ENCODE results near the gene PRPS1L1.

The PRPS1L1 gene

DNA sequence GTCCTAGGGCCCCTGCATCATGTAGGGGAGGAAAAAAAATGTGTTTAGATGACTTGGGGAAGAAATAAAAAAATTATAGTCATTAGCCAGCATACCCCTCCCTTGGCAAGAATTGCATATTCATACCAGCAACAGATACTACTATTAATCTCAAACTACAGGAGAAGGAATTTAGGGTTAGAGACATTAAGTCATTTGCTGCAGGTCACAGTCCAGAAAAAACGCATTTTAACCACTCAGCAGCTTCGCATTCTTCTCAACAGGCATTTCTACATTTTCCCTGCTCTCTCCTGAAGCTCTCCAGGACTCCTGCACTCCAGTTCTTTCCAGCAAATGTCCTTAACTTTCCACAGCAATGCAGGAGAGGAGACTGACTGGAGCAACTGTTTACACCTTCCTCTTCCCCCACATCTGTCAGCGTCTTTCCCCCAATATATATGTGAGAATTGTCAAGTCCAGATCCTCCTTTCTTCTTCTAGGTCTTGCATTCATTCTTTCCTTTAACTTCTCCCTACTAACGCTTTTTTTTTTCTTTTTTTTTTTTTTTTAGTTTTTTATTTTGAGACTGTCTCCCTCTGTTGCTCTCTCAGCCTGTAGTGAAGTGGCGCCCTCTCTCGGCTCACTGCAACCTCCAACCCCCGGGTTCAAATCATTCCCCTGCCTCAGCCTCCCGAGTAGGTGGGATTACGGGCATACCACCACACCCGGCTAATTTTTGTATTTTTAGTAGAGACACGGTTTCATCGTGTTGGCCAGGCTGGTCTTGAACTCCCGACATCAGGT lies 35.6 kb downstream of the PRPS1L1 start:
- Histone ChIP-seq H3K36me3 (ENCODE audit: control insufficient read depth in 4 of 4, insufficient read depth in 4 of 4, low read length in 3 of 4) (no peaks in the 10 kb centered on the region), H3K4me3 (ENCODE audit: control insufficient read depth in 1 of 7, extremely low read depth in 1 of 7, insufficient read depth in 4 of 7, low read depth in 2 of 7, low read length in 6 of 7) (no peak overlapping the region), H3K4me1 (ENCODE audit: control extremely low read depth in 1 of 4, control insufficient read depth in 4 of 4, insufficient read depth in 4 of 4, low read length in 3 of 4) (no peaks in the 10 kb centered on the region), H3K9me3 (ENCODE audit: control extremely low read depth in 1 of 5, control insufficient read depth in 4 of 5, insufficient read depth in 2 of 5, low read depth in 1 of 5, low read length in 4 of 5) (no peaks in the 10 kb centered on the region), H3K27ac (ENCODE audit: insufficient read depth in 1 of 2, low read depth in 1 of 2, low read length in 2 of 2, poor library complexity in 1 of 2, severe bottlenecking in 2 of 2) (no peak overlapping the region), H3K27me3 (replicated peaks in 2 of 5; ENCODE audit: control insufficient read depth in 4 of 5, insufficient read depth in 5 of 5, low read length in 4 of 5) (no peaks in the 10 kb centered on the region)
- DNase-seq, result peak; percentile 6 to 25 (median 10)
- ChIA-PET CTCF (no interaction called here), POLR2A (no interaction called here)
- 51% methylated on average over 10 of the region's 13 CpGs for WGBS (ENCODE audit: insufficient coverage)

DNA sequence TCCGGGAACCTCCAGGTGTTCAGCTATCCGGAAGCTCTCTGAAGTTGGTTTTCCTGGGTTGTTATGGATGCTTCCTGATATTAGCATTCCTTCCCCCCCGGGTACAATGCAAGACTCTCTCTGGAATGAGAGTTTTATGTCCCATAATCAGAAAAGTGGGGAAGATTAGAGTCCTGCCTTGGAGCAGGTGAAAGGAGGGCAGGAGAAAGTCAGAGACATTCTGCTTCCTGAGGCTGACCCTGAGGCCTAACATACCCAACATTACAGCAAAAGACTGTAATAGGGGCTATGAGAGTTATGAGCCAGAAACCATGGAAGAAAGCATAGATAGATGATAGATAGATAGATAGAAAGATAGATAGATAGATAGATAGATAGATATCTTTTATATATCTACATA lies 36.9 kb downstream of the PRPS1L1 start:
- no peaks in the 10 kb centered on the region for H3K9me3 ChIP-seq (ENCODE audit: control extremely low read depth in 1 of 5, control insufficient read depth in 4 of 5, insufficient read depth in 2 of 5, low read depth in 1 of 5, low read length in 4 of 5)
- no peaks in the 10 kb centered on the region for H3K4me1 ChIP-seq (ENCODE audit: control extremely low read depth in 1 of 4, control insufficient read depth in 4 of 4, insufficient read depth in 4 of 4, low read length in 3 of 4)
- no peaks in the 10 kb centered on the region for H3K27me3 ChIP-seq (replicated peaks in 2 of 5; ENCODE audit: control insufficient read depth in 4 of 5, insufficient read depth in 5 of 5, low read length in 4 of 5)
- no peak overlapping the region for H3K4me3 ChIP-seq (ENCODE audit: control insufficient read depth in 1 of 7, extremely low read depth in 1 of 7, insufficient read depth in 4 of 7, low read depth in 2 of 7, low read length in 6 of 7)
- no peaks in the 10 kb centered on the region for H3K36me3 ChIP-seq (ENCODE audit: control insufficient read depth in 4 of 4, insufficient read depth in 4 of 4, low read length in 3 of 4)
- CTCF ChIA-PET, result interaction anchor here (1.3 kb wide), 1 partner anchor 221 kb away, joined by 3 read pairs; no protein-coding TSS in a partner anchor
- POLR2A ChIA-PET, result no interaction called here
- WGBS (ENCODE audit: insufficient coverage), result 88% methylated on average over 3 of the region's 3 CpGs
- DNase-seq, result no peak
- no peak overlapping the region for H3K27ac ChIP-seq (ENCODE audit: insufficient read depth in 1 of 2, low read depth in 1 of 2, low read length in 2 of 2, poor library complexity in 1 of 2, severe bottlenecking in 2 of 2)

DNA sequence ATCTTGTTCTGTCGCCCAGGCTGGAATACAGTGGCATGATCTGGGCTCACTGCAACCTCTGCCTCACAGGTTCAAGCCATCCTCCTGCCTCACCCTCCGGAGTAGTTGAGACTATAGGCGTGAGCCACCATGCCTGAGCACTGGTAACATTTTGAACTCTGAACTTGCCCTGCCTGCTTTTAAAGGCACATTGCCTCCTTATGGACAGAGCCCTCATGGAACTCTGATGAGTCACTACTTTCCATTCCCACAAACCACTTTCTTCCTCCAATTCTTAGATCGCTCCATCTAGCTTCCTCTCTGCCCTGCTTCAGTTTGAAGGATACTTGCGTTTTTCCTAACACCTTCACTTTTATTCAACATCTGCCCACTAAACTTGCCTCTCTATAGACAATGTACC lies 38.1 kb downstream of the PRPS1L1 start:
- H3K4me3 ChIP-seq (ENCODE audit: control insufficient read depth in 1 of 7, extremely low read depth in 1 of 7, insufficient read depth in 4 of 7, low read depth in 2 of 7, low read length in 6 of 7), result no peak overlapping the region
- no peaks in the 10 kb centered on the region for H3K9me3 ChIP-seq (ENCODE audit: control extremely low read depth in 1 of 5, control insufficient read depth in 4 of 5, insufficient read depth in 2 of 5, low read depth in 1 of 5, low read length in 4 of 5)
- H3K4me1 ChIP-seq (ENCODE audit: control extremely low read depth in 1 of 4, control insufficient read depth in 4 of 4, insufficient read depth in 4 of 4, low read length in 3 of 4), result no peaks in the 10 kb centered on the region
- POLR2A ChIA-PET, result no interaction called here
- no peaks in the 10 kb centered on the region for H3K27me3 ChIP-seq (replicated peaks in 2 of 5; ENCODE audit: control insufficient read depth in 4 of 5, insufficient read depth in 5 of 5, low read length in 4 of 5)
- H3K27ac ChIP-seq (ENCODE audit: insufficient read depth in 1 of 2, low read depth in 1 of 2, low read length in 2 of 2, poor library complexity in 1 of 2, severe bottlenecking in 2 of 2), result no peak overlapping the region
- CTCF ChIA-PET, result no interaction called here
- whole genome bisulfite sequencing (ENCODE audit: insufficient coverage), result 96% methylated on average over 3 of the region's 5 CpGs
- peak in 1 of 3 donors; percentile 6 for DNase-seq
- no peaks in the 10 kb centered on the region for H3K36me3 ChIP-seq (ENCODE audit: control insufficient read depth in 4 of 4, insufficient read depth in 4 of 4, low read length in 3 of 4)

DNA sequence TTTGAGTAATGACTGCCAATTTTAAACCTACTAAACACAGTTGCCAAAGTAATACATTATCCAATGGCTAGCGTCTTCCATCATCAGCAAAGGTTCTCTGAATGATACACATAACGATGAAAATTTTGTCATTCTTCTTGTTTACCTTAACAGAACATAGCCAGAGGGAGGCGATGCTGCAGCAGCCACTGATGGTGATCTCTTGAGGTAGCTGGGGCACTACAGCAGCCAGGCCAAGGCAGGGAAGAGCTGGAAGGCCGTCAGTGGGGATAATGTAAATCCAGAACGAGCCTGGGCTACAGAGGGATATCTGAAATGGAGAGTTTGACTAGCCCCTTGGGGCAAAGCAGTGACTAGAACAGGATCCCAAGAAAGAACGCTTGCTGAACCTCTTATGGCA lies 38.8 kb downstream of the PRPS1L1 start:
- ChIA-PET CTCF (no interaction called here), POLR2A (no interaction called here)
- Histone ChIP-seq H3K4me1 (ENCODE audit: control extremely low read depth in 1 of 4, control insufficient read depth in 4 of 4, insufficient read depth in 4 of 4, low read length in 3 of 4) (peaks cover 0 to 2% (median under 1%) of the 10 kb centered on the region in 4 experiments), H3K27ac (ENCODE audit: insufficient read depth in 1 of 2, low read depth in 1 of 2, low read length in 2 of 2, poor library complexity in 1 of 2, severe bottlenecking in 2 of 2) (no peak overlapping the region), H3K4me3 (ENCODE audit: control insufficient read depth in 1 of 7, extremely low read depth in 1 of 7, insufficient read depth in 4 of 7, low read depth in 2 of 7, low read length in 6 of 7) (no peak overlapping the region), H3K36me3 (ENCODE audit: control insufficient read depth in 4 of 4, insufficient read depth in 4 of 4, low read length in 3 of 4) (no peaks in the 10 kb centered on the region), H3K9me3 (ENCODE audit: control extremely low read depth in 1 of 5, control insufficient read depth in 4 of 5, insufficient read depth in 2 of 5, low read depth in 1 of 5, low read length in 4 of 5) (no peaks in the 10 kb centered on the region), H3K27me3 (replicated peaks in 2 of 5; ENCODE audit: control insufficient read depth in 4 of 5, insufficient read depth in 5 of 5, low read length in 4 of 5) (no peaks in the 10 kb centered on the region)
- DNase-seq, result no peak
- WGBS (ENCODE audit: insufficient coverage), result 100% methylated on average over 5 of the region's 6 CpGs

DNA sequence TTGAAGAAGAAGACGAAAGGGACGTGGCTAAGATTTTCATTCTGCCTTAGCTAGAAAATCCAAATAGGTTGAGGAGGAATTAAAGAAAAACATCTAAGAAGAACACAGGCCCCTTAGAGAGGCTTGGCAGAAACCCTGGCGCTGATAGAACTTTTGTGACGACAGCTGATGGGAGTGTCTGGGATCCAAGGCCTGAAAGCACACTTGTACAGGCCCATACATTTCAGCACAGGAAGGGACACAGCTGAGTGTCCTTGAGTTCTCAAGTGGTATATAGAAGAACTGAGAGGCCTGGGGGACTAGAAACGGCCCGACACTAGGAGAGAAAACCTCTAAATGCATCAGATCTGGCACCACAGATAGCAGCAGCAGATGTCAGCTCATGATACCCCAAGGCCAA lies 39.5 kb downstream of the PRPS1L1 start:
- no peak for DNase-seq
- 100% methylated on average over 6 of the region's 6 CpGs for WGBS (ENCODE audit: insufficient coverage)

DNA sequence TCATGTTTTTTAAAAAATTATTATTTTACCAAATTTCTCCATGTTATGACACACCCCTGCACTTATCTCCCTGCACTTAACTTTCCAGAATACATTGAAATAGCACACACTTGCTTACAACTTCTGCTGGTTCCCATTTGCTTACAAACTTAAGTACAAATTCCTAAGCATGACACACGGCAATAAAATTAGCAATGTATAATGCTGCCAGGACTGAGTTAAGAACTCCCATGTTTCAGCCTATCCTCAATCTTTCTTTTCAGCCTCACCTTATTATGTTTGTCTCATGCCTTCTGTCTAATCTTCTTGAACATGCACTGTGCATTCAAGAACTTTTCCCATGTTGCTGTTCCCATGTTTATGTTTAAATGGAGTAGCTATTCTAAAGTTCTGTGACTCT lies 40.8 kb downstream of the PRPS1L1 start:
- DNase-seq, result no peak
- H3K36me3 ChIP-seq (ENCODE audit: control insufficient read depth in 4 of 4, insufficient read depth in 4 of 4, low read length in 3 of 4), result no peaks in the 10 kb centered on the region
- no peak overlapping the region for H3K27ac ChIP-seq (ENCODE audit: insufficient read depth in 1 of 2, low read depth in 1 of 2, low read length in 2 of 2, poor library complexity in 1 of 2, severe bottlenecking in 2 of 2)
- H3K4me1 ChIP-seq (ENCODE audit: control extremely low read depth in 1 of 4, control insufficient read depth in 4 of 4, insufficient read depth in 4 of 4, low read length in 3 of 4), result peaks cover 0 to 5% (median 2%) of the 10 kb centered on the region in 4 experiments
- WGBS (ENCODE audit: insufficient coverage), result 93% methylated on average over 1 of the region's 1 CpG
- CTCF ChIA-PET, result interaction anchor here (0.6 to 1.3 kb wide), 2 partner anchors 10 to 37 kb away, joined by 3 read pairs; no protein-coding TSS in a partner anchor
- H3K9me3 ChIP-seq (ENCODE audit: control extremely low read depth in 1 of 5, control insufficient read depth in 4 of 5, insufficient read depth in 2 of 5, low read depth in 1 of 5, low read length in 4 of 5), result no peaks in the 10 kb centered on the region
- no peak overlapping the region for H3K4me3 ChIP-seq (ENCODE audit: control insufficient read depth in 1 of 7, extremely low read depth in 1 of 7, insufficient read depth in 4 of 7, low read depth in 2 of 7, low read length in 6 of 7)
- POLR2A ChIA-PET, result no interaction called here
- no peaks in the 10 kb centered on the region for H3K27me3 ChIP-seq (replicated peaks in 2 of 5; ENCODE audit: control insufficient read depth in 4 of 5, insufficient read depth in 5 of 5, low read length in 4 of 5)

More for the DNA sequence above, 39.5 kb downstream of the PRPS1L1 start:
- Histone ChIP-seq H3K4me3 (ENCODE audit: control insufficient read depth in 1 of 7, extremely low read depth in 1 of 7, insufficient read depth in 4 of 7, low read depth in 2 of 7, low read length in 6 of 7) (no peak overlapping the region), H3K9me3 (ENCODE audit: control extremely low read depth in 1 of 5, control insufficient read depth in 4 of 5, insufficient read depth in 2 of 5, low read depth in 1 of 5, low read length in 4 of 5) (no peaks in the 10 kb centered on the region), H3K36me3 (ENCODE audit: control insufficient read depth in 4 of 4, insufficient read depth in 4 of 4, low read length in 3 of 4) (no peaks in the 10 kb centered on the region), H3K27ac (ENCODE audit: insufficient read depth in 1 of 2, low read depth in 1 of 2, low read length in 2 of 2, poor library complexity in 1 of 2, severe bottlenecking in 2 of 2) (no peak overlapping the region), H3K4me1 (ENCODE audit: control extremely low read depth in 1 of 4, control insufficient read depth in 4 of 4, insufficient read depth in 4 of 4, low read length in 3 of 4) (peaks cover 0 to 5% (median 2%) of the 10 kb centered on the region in 4 experiments), H3K27me3 (replicated peaks in 2 of 5; ENCODE audit: control insufficient read depth in 4 of 5, insufficient read depth in 5 of 5, low read length in 4 of 5) (no peaks in the 10 kb centered on the region)
- POLR2A ChIA-PET, result no interaction called here
- CTCF ChIA-PET, result no interaction called here

DNA sequence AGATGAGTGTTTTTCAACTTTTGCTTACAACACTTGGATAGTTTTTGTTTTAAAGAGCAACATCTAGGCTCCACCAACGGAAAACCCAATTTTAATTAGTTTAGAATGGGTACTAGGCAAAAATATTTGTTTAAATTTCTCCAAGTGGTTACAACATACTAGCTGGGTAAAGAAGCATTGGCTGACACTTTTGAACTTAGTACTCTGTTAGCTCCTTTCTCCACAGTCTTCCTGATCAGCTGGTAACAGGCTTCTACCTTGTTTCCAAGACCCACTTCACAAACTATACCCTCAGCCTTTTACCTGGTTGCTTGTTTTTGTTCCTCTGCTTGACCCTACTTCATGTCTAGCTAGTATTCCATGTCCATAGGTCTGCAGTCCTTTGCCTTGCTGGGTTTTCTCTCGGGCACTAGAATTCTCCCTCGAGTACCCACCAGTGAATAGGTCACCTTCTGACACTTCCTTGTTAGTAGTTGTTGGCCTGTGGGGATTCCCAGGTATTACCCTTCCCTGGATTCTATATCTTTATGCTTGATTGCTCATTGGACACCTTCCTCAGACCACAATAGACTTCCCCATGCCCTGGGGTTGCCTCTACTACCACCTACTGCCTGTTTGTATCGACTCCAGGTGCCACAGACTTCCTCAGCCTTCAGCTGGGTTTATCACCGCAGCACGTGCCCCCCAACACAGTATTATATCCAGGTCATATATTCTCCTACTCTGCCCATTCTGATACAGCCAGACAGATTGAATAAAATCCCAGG lies 42.0 kb downstream of the PRPS1L1 start:
- WGBS (ENCODE audit: insufficient coverage), result 75% methylated on average over 1 of the region's 6 CpGs
- Histone ChIP-seq H3K9me3 (ENCODE audit: control extremely low read depth in 1 of 5, control insufficient read depth in 4 of 5, insufficient read depth in 2 of 5, low read depth in 1 of 5, low read length in 4 of 5) (peaks cover 0 to 4% (median 2%) of the 10 kb centered on the region in 5 experiments), H3K27me3 (replicated peaks in 2 of 5; ENCODE audit: control insufficient read depth in 4 of 5, insufficient read depth in 5 of 5, low read length in 4 of 5) (no peaks in the 10 kb centered on the region), H3K4me1 (ENCODE audit: control extremely low read depth in 1 of 4, control insufficient read depth in 4 of 4, insufficient read depth in 4 of 4, low read length in 3 of 4) (peaks cover 0 to 5% (median 2%) of the 10 kb centered on the region in 4 experiments), H3K4me3 (ENCODE audit: control insufficient read depth in 1 of 7, extremely low read depth in 1 of 7, insufficient read depth in 4 of 7, low read depth in 2 of 7, low read length in 6 of 7) (no peak overlapping the region), H3K27ac (ENCODE audit: insufficient read depth in 1 of 2, low read depth in 1 of 2, low read length in 2 of 2, poor library complexity in 1 of 2, severe bottlenecking in 2 of 2) (no peak overlapping the region), H3K36me3 (ENCODE audit: control insufficient read depth in 4 of 4, insufficient read depth in 4 of 4, low read length in 3 of 4) (no peaks in the 10 kb centered on the region)
- POLR2A ChIA-PET, result no interaction called here
- no peak for DNase-seq
- CTCF ChIA-PET, result interaction anchor here (0.6 to 1.3 kb wide), 3 partner anchors 9 to 1503 kb away, joined by 3 read pairs; no protein-coding TSS in a partner anchor

Data from common myeloid progenitor, CD34-positive (primary cell).